GM18909 (cell line): ENCODE measurements around the gene NOTCH1.

Experiments used
- ATAC-seq: cut with Tn5 transposase; IDR thresholded peaks from one replicate; pipeline ENCODE4 v1.9.1; 2021; ENCODE audit warnings: mild to moderate bottlenecking; ENCODE audit not compliant: unreplicated experiment, poor library complexity

Gene NOTCH1

DNA sequence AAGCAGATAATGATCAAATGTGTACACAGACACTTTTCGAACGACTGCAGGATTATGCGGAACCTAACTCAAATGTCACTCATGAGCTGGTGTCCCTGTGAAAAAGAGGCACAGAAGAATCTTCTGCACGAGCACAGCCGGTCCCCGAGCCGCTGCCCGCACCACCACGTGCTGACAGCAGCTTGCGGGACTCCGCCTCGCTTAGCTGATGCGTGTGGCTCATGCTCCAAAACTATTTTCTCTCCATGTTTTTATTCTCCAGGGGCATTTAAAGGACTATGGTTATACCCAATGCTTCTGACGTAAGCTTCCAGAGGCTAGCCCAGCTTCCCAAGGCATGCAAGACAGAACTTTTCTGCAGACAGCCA, 72.5 kb downstream of the NOTCH1 start:
- ATAC-seq = no peak

DNA sequence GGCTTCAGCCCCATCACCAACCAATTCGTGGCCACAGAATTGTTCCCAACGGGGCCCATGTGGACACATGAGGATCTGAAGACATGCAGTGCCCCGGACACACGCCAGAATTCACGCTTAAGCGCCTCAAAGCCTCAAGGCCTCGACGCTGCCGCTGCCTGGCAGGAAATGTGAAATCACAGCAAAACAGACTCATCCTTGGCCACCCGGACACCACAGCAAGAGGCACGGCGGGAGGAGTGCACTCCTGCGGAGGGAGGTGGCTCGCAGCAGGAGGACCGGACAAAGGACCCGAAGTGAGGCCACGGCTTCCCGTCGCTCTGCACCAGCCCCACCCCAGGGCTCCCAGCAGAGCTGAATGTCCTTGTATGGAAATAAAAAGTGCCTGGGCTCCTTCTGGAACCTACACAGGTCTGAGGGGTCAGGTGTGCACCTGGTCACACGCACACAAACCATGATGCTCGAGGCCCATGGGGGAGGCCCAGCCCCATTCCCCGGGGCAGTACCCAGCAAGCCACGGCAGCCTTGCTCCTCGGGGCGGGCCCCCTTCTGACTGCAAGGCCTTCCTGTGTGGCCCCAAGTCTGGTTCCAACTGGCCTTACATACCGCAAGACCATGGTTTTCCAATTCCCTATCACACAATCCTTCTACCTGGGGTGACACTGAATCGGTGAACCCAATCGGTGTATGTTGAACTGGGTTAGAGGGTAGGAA, 73.1 kb downstream of the NOTCH1 start:
- no peak for ATAC-seq

DNA sequence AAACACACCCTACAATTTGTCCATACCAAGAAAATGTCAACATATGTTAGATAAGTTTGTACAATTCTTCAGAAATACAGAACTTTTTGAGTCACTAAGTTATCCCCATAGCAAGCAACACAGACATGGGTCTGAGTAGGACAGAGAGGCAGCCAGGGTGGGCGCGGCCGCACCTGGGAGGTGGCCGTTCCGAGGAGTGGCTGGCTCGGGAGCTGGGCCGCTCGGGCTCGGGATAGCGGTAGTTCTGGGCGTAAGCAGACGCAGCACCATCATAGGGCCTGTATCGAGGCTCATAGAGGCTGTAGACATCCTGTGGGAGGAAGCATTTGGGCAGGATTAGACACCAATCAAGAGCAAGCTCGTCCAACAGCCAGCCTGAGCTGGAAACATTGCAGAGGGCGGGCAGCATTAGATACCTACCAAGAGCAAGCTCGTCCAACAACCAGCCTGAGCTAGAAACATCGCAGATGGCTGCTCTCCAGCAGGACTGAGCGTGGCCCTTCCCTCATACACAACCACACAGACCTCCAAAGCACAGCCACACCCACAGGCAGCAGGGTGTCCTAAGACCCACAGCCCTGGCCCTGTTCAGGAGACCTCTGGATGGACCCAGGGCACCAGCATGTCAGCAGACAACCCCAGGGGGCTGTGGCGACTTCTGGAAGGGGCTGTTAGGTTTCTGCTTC, 73.9 kb downstream of the NOTCH1 start:
- ATAC-seq = no peak

DNA sequence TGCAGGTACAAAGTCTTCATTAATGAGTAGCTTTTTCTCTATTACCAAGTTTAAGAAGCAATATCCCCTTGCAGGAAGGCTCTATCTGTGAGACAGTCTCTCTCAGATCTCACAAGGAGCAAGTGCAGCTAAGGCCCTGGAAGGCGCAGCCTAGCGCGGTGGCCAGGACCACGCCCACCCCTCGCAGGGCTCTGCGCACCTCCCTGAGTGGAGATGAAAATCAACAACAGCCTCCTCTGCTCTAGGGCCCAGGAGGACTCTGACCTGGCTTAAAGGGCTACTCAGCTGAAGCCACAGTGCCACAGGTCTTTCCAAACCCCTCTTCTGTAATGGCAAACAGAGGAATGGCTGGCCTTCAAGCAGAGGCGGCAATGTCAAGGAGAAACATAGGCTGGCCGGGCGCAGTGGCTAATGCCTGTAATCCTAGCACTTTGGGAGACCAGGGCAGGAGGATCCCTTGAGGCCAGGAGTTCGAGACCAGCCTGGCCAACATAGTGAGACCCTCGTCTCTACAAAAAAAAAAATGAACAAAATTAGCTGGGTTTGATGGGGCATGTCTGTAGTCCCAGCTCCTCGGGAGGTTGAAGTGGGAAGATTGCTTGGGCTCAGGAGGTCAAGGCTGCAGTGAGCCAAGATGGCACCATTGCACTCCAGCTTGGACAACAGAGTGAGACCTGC, 74.9 kb downstream of the NOTCH1 start:
- no peak for ATAC-seq

DNA sequence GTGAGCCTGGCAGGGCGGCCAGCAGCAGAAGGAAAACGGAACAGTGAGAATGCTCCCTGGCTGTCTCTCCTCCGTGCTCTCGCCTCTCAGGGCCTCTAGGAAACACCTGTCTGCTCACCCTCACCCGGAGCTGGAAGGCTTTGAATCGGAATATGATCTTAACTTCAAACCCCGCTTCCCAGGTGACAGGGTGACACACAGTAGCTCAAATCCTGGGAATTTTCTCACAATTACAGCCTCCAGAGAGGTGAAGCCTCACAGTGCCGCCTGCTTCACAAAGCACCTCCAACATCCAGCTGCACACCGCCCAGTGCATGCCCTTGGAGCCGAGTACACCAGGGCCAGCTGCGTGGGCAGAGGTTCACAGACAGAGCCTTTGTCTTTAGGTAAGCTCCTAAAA, 75.5 kb downstream of the NOTCH1 start:
- no peak for ATAC-seq

DNA sequence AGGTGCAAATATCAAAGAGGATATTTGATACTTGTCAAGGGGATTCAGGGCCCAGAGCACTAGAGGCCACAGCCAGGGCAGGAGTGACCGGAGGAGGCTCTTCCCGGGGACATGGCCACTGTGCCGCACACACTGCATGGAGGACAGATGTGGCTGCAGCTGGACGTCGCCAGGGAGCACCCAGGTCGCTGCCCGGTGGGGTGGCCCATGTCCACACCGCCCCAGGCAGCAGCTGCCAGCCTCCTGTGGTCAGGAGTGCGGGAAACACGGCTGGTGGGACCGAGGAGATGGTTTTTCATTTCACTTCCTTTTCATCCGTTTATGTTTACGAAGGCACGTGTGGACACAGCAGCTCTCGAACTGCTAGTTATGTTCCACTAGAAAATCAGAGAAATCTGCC, 78.1 kb downstream of the NOTCH1 start:
- no peak for ATAC-seq

DNA sequence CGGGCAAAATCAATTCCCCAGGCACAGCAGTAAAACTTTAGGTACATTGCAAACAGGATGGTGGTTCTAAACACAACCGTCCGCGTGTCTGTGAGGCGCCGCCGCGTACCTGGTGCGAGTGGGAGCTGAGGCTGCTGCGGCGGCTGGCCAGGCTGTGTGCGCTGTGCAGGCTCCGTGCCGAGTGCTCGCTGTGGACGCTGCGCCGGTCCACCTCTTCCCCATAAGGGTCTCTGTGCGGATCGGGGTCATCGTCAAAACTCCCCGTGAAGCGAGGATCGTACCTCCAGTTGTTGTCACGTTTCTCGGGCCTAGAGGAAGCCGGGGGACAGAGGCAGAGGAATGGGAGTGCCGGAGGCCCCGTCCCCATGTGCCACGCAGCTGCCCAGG, 79.7 kb downstream of the NOTCH1 start:
- ATAC-seq = no peak

DNA sequence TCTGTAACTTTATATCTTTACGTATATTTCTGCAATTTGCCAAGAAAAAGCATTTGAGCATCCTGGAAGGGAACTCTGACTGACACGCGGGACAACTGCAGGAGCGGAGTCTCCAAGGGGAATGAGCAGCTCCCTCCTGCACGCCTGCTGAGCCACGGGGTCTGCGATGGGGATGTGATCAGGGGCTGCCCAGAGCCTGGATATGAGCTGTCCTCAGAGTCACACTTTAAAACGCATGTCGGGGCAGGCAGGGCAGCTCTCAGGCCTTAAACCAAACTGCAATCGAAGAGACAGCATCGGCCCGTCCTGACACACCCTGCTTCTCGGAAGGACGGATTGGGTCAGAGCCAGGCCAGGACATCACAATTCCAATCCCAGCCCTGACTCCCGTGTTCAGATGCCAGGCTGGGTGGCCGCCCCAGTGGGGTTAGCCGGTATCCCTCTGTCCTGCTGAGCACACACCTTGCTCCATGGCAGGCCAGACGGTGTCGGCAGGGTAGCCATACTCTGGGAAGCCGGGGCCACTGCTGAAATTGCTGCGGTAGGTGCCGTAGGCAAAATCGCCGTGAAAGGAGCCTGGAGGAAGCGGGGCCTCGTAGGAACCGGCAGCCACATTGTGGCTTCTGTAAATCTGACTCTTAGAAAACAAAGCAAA, 80.2 kb downstream of the NOTCH1 start:
- no peak for ATAC-seq

DNA sequence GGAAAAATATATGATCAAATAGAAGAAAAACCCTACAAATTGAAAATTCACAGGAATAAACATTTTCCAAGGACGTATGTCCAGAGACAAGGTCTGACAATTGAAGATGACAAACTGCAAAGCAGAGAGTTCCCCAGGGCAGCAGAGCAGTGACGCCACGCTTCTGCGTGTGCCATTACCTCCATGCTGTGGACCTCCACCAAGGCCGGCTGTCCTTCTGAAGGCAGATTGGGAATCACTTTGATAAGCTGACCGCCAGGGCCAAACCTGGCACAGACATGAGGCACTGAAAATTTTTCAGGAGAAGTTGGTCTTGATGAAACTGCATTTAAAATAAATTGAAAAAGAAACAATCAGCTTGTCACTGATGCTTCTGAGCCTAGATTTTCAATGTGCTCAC, 81.6 kb downstream of the NOTCH1 start:
- ATAC-seq = no peak

DNA sequence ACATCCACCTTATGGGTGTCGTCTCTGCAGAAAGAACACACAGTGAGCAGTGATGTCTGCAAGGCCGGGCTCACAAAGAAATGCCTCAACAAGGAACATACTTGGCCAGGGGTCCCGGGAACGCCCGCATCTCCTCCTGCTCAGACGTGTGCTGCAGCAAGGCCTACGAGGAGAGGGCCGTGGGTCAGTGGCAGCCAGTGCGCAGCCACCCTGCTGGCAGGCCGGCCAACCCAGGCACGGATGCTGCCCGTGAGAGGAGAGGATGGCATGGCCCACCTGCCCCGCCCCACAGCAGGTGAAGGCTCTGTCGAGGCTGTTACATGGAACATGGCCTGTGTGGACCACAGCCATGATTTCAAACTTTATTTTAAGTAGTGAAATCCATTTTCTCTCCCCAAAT, 82.3 kb downstream of the NOTCH1 start:
- no peak for ATAC-seq

DNA sequence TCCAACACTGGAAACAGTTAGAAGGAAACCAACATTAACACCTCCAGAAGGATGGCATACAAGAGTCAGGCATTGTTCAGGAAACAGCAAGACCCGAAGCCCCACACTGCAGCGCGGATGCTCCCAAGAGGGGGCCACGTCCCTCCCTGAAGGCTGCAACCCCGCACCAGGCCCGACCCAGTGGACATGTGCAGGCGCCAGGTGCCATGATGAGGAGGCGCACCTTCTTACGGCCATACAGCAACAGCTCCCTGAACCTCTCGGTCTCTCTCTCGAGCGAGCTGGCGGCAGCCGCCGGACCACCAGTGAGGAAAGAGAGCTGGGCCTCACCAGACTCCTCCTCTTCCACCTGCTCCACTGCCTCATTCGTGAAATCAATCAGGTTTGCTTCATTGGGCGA, 83.2 kb downstream of the NOTCH1 start:
- no peak for ATAC-seq

DNA sequence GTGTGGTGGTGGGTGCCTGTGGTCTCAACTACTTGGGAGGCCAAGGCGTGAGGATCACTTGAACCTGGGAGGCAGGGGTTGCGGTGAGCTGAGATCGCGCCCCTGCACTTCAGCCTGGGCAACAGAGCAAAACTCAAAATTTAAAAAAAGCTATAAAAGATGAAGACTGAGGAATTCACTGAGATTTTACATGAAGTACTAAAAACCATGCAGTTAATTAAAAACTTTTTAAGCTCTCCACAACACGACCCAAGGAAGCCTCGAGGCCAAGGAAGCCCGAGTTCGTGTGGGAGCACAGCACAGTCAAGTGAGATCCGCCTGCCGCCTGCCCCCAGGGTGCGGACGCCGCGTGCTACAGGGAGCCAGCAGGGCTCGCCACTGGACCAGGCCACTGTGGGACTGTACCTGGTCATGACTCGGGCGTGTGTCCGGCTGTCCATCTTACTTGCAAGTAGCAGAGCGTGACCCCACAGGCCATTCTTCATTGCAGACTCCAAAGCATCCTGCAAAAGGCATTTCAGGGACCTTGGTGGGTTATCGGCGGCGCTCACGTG, 85.0 kb downstream of the NOTCH1 start:
- ATAC-seq = no peak

DNA sequence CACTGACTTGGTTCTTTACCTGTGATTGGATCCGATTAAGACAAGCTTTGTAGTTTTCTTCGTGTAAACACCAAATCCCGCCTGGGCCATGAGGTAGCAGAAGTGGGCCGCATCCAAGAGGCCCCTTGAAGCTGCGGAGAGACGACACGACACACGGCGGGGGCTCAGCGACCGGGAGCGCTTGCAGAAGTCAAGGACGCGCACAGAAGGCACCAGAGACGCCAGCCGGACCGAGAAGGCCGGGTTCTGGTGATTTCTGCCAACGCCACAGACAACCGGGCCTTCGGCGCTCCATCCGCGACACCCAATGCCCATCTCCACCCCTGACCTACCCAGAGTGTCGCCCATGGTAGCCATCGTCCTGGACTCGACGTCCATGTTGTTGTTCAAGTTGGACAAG, 86.4 kb downstream of the NOTCH1 start:
- ATAC-seq = no peak

DNA sequence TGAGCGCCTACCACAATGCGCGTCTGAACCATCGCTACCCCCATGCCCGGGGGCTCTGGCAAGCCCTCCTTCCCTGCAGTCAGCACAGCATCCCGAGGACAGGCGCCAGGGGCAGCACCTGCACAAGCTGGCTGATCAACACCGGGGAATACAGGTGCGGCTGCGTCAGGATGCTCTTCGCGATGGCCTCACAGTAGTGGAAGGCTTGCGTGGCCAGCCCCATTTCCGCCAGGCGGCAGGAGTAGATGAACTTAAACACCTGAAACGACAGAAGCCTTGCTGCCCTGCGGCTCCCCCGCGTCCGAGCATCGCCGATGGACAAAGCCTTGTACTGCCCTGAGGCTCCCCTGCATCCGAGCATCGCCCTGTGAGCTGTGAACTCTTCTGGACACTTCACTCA, 88.5 kb downstream of the NOTCH1 start:
- ATAC-seq = no peak

DNA sequence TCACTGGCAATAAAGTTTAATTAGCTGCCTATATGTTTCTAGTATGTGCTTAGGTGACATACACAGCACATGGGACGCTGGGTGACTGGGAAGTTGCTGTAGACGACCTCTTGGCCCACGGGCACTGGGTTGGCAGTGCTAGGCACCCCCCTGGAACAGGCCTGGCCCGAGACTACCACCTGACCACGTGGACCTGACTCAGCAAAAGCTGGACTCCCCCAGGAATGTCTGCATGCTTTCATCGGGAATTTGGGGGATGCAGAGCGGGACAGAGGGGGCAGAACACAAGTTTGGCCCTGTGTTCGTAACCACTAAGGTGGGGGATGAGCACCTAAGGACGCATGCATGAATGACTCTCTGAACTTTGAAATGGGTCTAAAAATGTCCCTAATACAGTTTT, 89.6 kb downstream of the NOTCH1 start:
- no peak for ATAC-seq

DNA sequence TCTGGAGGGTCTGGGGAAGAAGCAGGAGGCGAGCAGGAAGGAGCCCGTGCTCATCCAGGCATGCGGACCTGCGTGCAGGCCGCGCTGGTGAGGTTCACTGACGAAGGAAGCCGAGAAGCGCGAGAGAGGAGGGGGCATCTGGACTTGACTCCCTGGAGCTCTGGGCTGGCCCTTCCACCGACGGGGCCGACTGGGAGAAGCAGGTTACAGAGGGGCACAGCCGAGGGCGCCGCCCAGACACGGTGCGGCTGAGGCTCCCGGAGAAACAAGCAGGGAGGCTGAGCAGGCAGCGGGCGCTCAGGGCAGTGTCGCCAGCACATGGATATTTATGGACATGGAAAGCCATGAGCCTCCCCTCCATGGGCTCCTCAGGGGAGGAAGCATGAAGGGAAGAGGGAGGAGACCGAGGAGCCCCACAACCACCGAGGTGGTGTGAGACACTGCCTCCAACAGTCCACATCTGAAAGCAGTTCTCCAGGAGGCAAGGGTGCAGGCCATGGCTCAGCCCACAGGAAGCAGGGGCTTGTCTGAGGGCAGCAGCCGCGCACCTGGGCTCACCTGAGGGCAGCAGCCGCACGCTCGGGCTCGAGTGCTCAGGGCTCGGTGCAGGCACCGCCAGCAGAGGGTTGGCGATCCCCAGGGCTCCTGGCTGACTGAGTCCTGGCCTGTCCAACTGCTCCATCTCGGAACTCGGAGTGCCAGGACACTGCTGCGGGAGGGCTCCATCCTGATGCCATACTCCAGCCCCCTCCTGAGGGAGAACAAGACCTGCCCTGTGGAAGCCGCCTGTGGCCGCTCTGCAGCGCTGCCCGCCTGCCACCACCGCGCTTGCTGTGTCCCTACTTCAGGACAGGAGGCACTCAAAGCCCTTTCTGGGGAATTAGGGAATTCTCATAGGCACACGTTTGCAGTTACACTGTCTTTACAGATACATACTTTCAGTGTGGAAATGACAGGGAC, 90.5 kb downstream of the NOTCH1 start:
- ATAC-seq = no peak

DNA sequence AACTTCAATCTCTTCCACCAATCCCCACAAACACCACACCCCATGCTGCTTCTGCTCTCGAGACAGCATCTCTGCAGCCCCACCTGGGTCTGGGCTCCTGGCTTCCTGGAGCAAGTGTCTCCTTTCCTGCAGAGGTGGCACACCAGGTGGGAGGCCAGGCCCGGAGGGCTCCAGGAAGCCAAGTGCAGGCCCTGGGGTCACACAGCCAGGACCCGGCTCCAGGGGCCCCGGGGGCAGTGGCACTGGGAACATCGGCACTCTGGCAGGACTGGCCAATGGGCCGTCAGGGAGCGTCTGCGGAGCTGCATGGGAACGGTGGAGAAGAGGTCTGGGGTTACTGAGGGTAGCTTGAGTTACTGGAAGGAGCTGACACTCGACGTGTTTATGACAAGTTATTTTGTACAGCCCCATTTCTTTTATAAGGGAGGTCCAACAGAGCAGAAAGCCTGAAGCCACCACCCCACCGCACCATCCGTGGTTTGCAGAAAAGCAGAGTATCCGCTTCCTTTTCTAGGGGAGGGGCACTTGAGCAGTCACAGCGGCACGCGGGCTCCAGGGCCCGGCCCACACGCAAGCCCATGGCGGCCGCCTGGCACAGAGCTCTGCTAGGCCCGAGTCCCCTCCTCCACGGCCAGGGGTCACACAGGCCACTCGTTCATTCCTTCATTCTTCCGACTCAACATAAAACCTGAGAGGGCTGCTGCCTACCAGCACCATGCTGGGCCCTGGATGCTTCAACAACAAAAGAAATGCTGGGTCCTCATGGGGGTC, 91.6 kb downstream of the NOTCH1 start:
- ATAC-seq = no peak

DNA sequence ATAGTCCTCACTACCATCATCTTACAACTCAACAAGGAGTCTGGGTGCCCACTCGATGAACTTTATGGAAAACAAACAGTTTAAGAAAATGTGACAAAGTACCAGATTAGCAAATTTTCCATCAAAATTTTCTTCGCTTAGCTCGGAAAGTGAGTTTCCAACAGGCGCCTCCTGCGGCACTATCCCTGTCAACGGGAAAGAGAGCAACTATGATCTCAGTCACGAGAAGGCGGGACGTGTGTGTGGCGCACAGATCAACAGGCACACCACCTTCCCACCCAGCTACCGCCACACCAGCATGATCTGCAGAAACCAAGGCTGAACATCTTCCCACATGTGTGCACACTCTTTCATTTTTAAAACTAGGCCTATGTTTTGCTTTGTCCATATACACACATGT, 92.5 kb downstream of the NOTCH1 start:
- no peak for ATAC-seq

DNA sequence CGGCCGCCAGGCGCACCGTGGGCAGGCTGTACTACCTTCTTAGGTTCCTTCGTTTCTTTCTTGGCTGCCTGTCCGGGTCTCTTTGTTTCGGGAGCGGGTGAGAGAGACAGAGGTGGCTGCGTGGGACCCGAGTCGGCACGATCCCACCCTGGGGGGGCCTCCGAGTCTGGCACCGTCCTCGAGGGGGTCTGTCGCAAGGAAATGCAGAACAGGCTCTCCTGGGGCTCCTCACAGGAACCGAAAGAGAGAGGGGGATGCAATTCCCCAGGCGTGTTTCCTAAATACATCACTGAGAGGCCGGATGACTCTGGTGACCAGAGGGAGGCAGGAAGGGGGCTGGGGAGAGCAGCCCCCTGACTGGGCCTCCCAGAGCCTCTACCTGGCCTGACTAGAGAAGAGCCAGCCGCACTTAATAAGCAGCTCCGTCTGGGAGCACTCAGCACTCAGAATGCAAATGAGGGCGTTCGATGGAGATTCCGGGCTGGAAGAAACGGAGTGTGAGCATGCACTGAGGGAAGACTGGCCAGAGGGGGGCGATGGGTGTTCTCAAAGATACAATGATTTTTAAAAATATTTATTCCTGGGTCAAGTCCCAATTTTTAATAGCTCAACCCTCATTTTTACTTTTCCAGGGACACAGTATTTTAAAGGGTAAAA, 94.5 kb downstream of the NOTCH1 start:
- ATAC-seq = no peak
